ENCODE results near the gene ZNF536. TPM values are rescaled to one million over a fixed set of nuclear protein-coding genes. Genes with fewer than 3 reads are reported as not detected.

The ZNF536 gene
- total and polyA plus RNA-seq, 2 donors (not counting 3 experiments of a cell fraction or from before 2014, with no cell fraction given), result not detected

- CTCF ChIA-PET, result no interaction called here
Observed at GRCh38 chr19:30441011-30441410, 68.8 kb downstream of the ZNF536 start.

More at GRCh38 chr19:30441011-30441410, 68.8 kb downstream of the ZNF536 start:
- DNase-seq (ENCODE audit: low read depth, low spot score), result no peak
- BruUV-seq (replicated peaks), result no TSS peak
- H3K27ac ChIP-seq (ENCODE audit: insufficient read depth, low read depth, low read length), result no peak overlapping the region
- TF ChIP-seq FOS (IDR thresholded peaks at IDR 0.05; ENCODE audit: borderline replicate concordance, insufficient read depth, low read length) (no peak), CTCF (IDR thresholded peaks at IDR 0.05; ENCODE audit: extremely low read depth in 1 of 2, insufficient read depth in 1 of 2, low read depth in 1 of 2, low read length in 2 of 2) (no peak), POLR2A (IDR thresholded peaks at IDR 0.05; ENCODE audit: low read depth, low read length) (no peak), EZH2 (IDR thresholded peaks at IDR 0.05; ENCODE audit: borderline replicate concordance, low read depth, low read length, severe bottlenecking) (no peak), GATA2 (IDR thresholded peaks at IDR 0.05; ENCODE audit: insufficient read depth, insufficient read length, low read depth, low read length) (no peak), POLR2AphosphoS5 (IDR thresholded peaks at IDR 0.05; ENCODE audit: insufficient read depth, low read depth, low read length) (no peak), MAX (IDR thresholded peaks at IDR 0.05; ENCODE audit: insufficient read depth, insufficient read length) (no peak), MYC (IDR thresholded peaks at IDR 0.05; ENCODE audit: low read depth, low read length) (no peak), JUN (IDR thresholded peaks at IDR 0.05; ENCODE audit: borderline replicate concordance, insufficient read depth, insufficient read length, low read depth) (no peak)
- H3K4me1 ChIP-seq (ENCODE audit: control insufficient read depth, extremely low read depth, insufficient read depth, low read length), result no peaks in the 10 kb centered on the region
- intact Hi-C loops (cut with micrococcal nuclease), result no loop called here
- H3K9me1 ChIP-seq (replicated peaks; ENCODE audit: control insufficient read depth, extremely low read depth, insufficient read depth, low read length), result no peaks in the 10 kb centered on the region
- no peak overlapping the region for H3K4me3 ChIP-seq (replicated peaks in 1 of 3; ENCODE audit: insufficient read depth in 1 of 3, low read depth in 1 of 3, low read length in 3 of 3)
- H3K9ac ChIP-seq (replicated peaks; ENCODE audit: extremely low read depth, insufficient read depth, low read length), result no peak overlapping the region
- dilution Hi-C loops (cut with MboI; ENCODE audit: extremely low pct_ligation_motif_present, low sequenced_read_pairs), result no loop called here
- H4K20me1 ChIP-seq (replicated peaks; ENCODE audit: control insufficient read depth, extremely low read depth, insufficient read depth, low read length), result no peaks in the 10 kb centered on the region
- H2AFZ ChIP-seq (ENCODE audit: low read depth, low read length), result no peak overlapping the region
- H3K27me3 ChIP-seq (ENCODE audit: control insufficient read depth in 2 of 2, insufficient read depth in 2 of 2, low read length in 2 of 2), result no peaks in the 10 kb centered on the region
- H3K36me3 ChIP-seq (ENCODE audit: control insufficient read depth in 2 of 2, extremely low read depth in 1 of 2, insufficient read depth in 2 of 2, low read length in 2 of 2), result no peaks in the 10 kb centered on the region
- FAIRE-seq, result no peak
- POLR2A ChIA-PET, result no interaction called here
- no peak overlapping the region for H3K4me2 ChIP-seq (ENCODE audit: insufficient read depth, low read length)
- H3K9me3 ChIP-seq (replicated peaks; ENCODE audit: control insufficient read depth, insufficient read depth, low read length), result peaks cover 5% of the 10 kb centered on the region
- H3K79me2 ChIP-seq (ENCODE audit: control insufficient read depth, insufficient read depth, low read length), result no peaks in the 10 kb centered on the region
